OCI-LY1 (cell line): ENCODE data around the gene BLVRA.

Experiments
- EZH2 ChIP-seq: fragments of 200-600 bp; sonication (generic), shearing (Covaris generic); IDR thresholded peaks from 2 replicates; pipeline ENCODE4 v1.8.0; 2017; ENCODE audit warnings: borderline replicate concordance, mixed run types, mild to moderate bottlenecking, antibody characterized with exemption, low read length, moderate library complexity, mixed read lengths
- TF ChIP-seq, protein P1 (sequence below): fragments of 200-600 bp; sonication (generic), shearing (Covaris generic); IDR thresholded peaks from 2 replicates; pipeline ENCODE4 v1.5.1; 2017; ENCODE audit warnings: mild to moderate bottlenecking, antibody characterized with exemption, low read length, moderate library complexity, mixed read lengths

DNA sequence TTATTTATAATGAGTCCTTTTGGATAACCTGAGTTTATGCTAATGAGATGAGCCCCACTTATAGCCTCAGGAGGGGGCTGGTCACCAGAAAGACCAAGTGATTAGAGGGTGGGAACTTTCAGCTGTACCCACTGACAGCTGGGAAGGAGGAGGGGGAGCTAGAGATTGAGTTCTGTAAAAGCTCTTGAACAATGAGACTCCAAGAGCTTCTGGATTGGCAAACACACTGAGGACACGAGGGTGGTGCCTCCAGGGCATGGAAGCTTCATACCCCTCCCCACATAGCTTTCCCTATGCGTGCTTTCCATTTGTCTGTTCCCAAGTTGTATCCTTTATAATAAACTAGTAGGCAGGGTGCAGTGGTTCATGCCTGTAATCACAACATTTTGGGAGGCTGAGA is 90.6 kb downstream of the BLVRA start:
- TF ChIP-seq, protein P1, sequence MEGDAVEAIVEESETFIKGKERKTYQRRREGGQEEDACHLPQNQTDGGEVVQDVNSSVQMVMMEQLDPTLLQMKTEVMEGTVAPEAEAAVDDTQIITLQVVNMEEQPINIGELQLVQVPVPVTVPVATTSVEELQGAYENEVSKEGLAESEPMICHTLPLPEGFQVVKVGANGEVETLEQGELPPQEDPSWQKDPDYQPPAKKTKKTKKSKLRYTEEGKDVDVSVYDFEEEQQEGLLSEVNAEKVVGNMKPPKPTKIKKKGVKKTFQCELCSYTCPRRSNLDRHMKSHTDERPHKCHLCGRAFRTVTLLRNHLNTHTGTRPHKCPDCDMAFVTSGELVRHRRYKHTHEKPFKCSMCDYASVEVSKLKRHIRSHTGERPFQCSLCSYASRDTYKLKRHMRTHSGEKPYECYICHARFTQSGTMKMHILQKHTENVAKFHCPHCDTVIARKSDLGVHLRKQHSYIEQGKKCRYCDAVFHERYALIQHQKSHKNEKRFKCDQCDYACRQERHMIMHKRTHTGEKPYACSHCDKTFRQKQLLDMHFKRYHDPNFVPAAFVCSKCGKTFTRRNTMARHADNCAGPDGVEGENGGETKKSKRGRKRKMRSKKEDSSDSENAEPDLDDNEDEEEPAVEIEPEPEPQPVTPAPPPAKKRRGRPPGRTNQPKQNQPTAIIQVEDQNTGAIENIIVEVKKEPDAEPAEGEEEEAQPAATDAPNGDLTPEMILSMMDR, result no peak
- no peak for TF ChIP-seq EZH2
